Limb (tissue), 2 donors: ENCODE results near the gene ELAVL3.
"Not testable (repeated sequence)": the region's sequence is repeated elsewhere in the genome, so short reads cannot be mapped to it uniquely, and the experiment has no call there.

ENCODE experiments used
- DNase-seq, 2 donors: peaks; one replicate each; pipeline ENCODE4 v3.0.0-alpha.2; 2016; ENCODE audit errors: extremely low spot score in 2 of 2

Gene ELAVL3

DNA sequence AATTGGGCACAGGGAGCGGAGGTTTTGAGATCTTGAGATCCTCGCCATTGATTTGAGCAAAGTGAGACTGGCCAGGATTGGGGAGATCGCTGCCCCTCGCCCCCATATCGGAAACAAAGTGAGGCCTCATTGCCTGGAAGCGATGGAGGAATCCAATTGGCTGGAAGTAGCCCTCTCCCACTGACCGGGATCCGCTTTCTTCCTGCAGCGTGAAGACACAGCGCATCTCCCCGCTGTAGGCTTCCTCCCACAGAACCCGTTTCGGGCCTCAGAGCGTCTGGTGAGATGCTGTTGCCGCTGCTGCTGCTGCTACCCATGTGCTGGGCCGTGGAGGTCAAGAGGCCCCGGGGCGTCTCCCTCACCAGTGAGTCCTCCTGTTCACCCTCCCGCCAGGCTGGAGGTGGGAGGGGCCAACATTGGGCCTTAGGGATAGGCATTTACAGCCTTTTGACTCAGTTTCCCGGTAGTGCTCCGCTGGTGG lies 45.0 kb downstream of the ELAVL3 start:
- no peak for DNase-seq

DNA sequence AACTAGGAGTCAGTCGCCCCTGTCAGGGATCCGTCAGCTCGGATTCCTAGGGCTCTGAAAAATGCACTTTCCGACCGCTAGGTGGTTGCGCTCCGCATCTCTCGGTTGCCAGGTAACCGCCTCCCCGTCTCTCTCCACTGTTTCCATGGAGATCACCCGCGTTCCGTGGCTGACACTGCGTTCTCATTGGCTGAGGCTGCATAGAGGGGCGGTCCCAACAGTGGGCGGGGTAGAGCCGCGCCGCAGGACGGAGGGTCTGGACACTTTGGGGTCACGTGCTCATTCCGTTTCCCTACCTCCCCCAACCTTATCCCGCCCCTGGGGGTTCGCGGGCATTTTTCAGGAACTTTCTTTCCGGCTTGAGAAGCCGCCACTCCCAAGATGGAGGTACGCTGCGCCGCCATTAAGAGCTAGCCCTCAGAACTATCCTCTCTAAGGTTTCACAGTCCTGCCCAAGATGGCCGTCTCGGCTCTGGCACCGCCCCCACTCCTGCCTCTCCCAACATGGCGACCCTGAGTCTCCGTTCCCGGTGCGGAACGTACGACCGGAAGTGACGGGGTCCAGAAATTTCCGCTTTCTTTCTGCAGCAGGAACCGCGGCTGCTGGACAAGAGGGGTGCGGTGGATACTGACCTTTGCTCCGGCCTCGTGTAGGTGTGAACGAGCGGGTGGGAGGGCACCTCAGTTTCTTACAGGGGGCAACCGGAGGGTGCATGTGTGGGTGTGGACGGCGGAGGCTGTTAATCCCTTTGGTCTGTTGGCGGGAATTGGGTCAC lies 45.6 kb downstream of the ELAVL3 start, which contains the start of the genes ODAD3 and PRKCSH:
Gene ODAD3 (minus strand): TSS at position 65 of the 776 bp plus-strand sequence. CDS start 105 bp downstream, outside the sequence.
Gene PRKCSH (plus strand): TSS at position 579 of the 776 bp plus-strand sequence. CDS start 483 bp downstream, outside the sequence.
- DNase-seq: peak; percentile 99 to 100

DNA sequence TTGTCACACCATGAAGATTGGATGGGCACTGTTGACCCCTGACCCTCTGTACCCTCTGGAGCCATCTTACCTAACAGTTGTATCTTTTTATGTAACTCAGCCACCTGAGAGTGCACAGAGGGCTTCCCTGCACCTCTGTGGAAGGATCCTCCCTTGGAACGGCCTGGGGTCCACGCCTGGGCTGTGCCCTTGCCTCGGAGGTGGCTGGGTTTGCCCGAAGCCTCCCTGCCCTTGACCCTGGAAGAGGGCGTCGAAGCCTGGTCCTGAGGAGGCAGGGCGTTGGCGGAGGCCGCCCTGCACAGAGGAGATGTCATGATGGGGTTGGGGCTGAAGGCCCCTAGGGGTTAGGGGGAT lies 46.2 kb downstream of the ELAVL3 start:
- DNase-seq: no peak

DNA sequence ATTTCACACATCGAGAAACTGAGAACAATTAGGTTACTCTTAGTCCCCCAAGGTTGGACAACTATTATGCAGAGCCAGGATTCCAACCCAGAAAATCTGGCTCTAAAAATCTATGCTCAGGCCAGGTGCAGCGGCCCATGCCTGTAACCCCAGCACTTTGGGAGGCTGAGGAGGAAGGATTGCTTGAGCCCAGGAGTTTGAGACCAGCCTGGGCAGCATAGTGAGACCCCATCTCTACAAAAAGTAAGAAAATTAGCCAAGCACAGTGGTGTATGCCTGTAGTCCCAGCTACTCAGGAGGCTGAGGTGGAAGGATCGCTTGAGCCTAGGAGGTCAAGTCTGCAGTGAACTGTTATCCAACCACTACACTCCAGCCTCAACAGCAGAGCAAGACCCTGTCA lies 47.3 kb downstream of the ELAVL3 start:
- not testable (repeated sequence) for DNase-seq

DNA sequence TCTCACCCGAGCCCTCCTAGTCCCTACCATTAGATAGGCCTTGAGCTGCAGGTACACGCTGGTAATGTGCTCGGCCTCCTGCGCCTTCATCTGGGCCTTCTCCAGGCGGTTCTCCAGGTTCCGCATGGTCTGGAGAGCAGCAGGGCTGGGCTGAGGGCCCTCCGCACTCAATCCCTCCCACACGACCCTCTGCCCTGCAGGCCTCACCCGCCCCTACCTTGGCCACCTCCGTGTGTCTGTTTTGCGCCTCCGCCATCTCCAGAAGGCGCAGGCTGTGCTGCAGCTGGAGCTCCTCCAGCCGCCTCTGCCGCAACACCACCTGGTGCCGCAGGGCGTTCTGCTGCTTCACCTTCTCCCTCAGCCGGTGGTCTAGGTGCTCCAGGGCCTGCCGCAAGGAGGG lies 54.2 kb downstream of the ELAVL3 start:
- DNase-seq: no peak

DNA sequence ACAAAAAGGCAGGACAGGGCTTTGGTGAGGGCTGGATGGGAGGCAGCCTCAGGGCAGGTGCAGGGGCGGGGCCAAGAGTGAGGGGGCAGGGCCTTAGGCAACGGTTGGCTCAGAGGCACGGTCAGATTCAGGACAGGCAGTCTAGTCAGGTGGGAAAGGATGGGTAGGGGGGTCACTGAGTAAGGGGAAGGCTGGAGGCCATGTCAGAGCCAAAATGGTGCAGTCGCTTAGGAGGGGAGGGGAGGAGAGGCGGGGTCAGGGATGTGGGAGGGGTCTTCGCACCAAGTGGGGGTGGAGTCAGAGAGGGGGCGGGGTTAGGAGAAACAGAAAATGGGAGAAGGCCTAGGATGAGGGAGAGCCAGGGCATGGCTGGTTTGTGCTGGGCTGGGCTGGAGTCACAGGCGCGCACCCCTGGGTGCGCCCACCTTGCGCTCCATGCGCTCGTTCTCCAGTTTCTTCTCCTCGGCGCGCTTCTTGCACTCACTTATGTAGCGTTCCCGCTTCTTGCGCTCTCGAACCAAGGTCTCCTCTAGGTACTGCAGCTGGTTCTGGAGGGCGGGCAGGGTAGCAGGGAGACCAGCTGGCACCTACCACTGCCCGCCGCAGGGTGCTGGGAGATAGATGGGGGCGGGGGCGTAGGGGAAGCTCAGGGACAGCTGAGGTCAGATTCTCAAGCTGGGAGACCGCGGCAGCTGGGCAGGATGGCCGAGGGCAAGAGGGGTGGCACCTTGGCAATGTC lies 55.0 kb downstream of the ELAVL3 start:
- DNase-seq: no peak

DNA sequence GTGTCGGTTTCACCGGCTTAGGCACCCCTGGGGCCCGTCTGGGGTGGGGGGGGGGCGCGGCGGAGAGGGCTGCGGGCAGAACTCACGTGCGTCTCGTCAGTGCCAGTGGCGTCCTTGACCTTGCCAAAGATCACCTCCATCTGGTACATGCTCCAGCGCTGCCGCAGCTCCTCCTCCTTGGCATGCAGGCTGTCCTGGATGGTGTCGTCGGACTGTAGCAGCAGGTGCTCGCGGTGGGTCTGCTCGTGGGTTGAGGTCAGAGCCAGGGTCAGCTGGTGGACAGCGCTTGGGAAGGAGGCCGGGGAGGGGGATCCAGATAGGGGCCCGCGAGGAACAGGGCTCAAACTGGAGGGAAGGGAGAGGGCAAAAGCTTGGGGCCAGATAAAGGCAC lies 57.1 kb downstream of the ELAVL3 start:
- no peak for DNase-seq

DNA sequence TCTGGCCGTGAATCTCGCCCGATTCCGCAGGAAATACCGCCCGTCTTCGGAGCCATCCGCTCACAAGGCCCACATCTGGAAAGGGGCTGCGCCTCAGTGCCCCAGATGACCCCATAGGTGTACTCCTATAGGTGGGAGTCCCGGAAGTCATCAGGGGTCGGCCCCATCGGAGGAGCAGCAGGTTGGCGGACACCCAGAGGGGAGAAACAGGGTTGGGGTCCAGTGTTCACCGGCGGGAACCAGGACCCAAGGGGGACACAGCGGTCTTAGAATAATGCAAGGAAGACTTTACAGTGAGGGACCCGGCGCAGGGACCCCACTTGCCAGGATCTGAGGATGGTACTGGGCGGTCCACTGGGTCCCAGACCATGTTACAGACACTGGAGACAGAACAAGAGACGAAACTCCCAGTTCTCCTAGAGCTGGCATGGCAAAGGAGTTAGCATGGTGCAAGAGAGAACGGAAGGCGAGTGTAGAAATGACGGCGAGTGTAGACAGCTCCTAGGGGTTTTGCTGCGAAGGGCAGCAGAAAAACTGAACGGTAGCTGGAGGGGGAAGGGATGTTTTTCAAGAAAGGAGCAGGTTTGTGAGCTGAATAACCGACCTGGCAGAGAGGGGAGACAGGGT lies 57.6 kb downstream of the ELAVL3 start:
- DNase-seq: no peak

DNA sequence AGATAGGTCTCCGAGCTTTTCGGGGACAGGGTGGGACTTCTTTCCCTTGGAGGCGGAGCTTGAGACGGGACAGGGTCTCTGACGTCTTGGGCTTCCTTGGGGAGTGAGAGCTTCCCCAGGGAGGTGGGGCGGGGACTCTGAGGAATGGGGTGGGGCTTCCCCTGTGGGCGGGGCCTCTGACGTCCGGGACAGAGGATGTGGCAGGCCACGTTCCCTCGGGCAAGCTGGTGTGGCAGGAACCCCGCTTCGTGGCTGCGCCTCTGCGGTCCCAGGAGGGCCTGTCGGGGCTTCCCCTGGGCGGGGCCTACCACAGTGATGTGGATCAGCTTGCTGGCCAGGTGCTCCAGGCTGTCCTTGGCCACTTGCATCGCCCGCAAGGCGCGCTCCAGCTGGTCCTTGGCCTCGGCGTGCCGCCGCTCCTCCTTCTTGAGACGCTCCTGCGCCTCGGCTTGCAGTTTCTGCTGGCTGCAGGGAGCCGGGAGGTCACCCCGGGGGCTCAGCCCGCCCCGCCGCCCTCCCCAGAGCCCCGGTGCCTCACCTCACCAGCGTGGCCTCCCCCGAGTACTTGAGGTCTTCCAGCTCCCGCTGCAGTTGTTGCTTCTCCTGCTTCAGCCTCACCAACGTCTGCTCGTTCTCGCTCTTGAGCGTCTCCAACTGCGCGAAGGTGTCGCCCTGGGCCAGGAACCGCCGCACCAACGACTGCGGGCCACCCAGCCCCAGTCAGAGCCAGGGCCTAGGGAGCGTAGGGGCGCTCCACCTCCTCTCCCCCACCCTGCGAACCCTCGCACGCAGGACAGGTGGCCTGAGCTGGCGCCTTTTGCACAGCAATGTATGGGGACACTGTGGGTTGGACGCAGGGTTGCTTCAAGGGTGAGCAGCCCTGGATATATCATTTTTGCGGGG lies 58.4 kb downstream of the ELAVL3 start:
- DNase-seq: peak in 1 of 2 donors; percentile 60

DNA sequence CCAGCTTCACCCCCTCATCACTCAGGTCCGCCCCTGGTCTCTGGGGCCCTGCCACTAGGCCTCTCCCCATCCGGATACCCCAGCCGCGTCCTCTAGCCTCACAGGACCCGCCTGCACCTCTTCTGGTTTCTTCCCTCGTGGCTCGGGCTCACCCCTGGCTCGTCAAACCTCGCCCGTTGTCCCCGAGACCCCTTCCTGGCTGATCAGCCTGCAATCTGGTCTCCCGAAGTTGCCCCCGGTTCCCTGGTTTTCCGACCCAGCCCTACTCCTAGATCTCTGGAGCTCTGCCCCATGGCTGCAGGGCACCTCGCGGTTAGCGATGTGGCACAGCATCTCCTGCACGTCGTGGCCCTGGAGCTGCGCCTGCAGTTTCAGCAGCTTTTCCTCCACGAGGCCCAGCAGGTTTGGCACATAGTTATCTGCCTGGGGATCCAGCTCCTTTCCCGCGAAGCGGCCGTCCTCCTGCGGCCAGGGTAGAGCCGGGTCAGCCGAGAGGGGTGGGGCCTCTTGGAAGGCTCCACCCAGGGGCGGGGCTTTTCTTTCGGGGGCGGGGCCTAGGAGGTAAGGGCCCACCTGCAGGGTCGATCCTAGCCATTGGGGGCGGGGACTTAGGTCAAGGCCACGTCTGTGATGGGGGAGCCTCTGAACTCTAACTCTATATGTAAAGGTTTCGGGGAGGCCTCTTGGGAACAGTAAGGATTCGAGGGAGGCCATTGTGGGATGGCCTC lies 59.3 kb downstream of the ELAVL3 start:
- DNase-seq: no peak

DNA sequence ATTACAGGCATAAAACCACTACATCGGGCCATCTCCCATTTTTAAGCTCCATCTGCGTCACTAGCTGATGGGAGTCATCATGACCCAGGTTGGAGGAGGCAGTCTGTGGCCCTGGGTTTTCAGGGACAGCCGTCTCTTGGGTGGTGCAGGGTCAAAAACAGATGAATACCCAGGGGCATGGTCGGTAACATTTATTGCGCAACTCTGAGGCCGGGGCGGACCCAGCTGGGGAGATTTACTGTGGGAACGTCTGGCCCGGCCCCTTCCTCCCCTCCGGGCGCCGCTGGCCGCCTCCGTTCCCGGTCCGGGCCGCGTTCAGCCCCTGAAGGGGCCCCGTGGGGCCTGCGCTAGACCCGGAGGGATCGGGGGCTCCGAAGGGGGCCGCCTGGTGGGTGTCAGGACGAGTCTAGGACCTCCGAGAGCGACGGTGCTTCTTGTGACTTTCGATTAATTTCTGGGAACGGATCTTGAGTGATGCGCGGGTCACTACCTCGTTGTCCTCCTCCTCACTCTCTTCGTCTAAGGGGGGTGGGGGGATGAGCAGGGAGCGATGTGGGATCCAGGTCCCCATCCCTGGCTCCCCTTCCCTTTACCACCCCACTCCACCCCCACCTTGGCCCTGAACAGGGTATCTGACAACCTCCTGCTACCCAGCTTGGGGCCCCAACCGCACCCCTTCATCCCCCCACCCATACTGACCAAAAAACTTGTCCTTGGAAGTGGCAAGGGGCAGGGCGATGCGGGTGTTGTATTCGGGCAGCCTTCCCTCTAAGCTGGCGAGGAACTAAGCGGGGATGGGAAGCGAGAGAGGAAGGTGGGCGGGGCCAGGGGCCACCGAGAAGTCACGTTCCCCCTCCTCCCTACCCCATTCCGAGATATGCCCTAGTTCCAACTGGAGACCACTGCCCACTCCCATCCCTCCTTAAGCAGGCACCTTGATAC lies 60.1 kb downstream of the ELAVL3 start:
- peak in 1 of 2 donors; percentile 55 for DNase-seq

DNA sequence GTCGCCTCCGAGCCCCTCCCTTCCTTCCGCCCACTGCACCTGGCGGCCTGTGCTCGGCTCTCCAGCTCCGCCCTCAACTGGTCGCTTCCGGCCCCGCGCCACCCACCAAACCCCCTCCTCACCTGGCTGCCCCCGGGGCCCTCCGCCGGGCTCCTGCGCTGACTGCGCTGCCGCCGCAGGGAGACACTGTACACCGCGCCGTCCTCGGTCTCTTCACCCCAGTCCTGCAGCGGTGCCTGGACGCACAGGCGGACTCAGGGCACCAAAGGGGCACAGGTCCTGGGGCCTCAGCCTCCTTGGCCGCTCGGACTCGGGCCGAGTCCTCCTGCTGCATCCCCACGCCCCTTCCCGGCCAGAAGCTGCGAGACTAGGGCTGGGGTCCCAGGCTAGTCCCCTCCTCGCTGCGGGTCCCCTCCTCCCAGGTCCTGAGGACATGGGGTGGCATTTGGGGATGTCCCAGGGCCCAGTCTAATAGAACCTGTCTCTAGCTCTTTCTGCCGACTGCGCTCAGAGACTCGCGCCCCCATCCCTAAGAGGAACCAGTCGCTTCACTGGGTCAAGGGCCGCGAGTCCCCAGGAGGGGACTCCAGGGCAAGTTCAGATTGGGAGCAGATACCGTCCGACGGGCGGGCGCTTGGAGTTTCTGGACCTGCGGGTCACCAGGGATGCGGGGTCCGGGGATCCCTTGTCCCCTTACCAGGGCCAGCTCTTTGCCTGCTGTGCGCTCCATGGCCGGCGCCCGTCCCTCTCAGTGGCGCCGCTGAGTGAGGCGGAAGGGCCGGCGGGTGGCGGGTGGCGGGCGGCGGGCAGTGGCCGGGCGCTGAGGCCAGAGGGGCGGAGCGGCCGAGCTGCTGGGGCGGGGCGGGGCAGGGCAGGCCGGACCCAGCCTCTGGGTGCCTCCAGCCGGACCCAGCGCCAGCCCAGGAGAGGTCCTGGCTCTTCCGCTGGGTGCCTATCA lies 62.0 kb downstream of the ELAVL3 start, which contains the start of gene RGL3:
Gene RGL3 (minus strand): TSS at position 766 of the 958 bp plus-strand sequence. CDS start 36 bp downstream, at position 730.
- no peak for DNase-seq

DNA sequence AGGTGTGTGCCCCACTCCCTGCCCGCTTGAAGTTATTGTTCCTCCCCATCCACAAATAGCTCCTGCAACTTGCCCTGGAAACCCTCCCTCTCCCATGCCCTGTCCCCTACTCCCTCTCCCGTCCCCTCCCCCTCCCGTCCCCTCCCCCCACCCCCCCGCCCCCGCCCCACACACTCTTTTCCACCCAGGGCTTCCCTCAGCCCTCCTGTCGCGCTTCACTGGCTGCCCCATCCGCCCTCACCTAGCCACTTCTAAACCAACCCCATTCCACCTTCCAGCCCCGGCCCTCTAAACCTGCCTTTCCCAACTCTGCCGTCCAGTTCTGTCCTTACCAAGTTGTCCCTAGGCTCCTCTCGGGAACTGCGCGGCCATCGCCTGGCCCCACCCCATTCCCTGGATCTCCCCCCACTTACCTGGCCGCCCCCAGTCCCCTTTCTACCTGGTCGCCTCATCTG lies 62.7 kb downstream of the ELAVL3 start:
- DNase-seq: no peak

DNA sequence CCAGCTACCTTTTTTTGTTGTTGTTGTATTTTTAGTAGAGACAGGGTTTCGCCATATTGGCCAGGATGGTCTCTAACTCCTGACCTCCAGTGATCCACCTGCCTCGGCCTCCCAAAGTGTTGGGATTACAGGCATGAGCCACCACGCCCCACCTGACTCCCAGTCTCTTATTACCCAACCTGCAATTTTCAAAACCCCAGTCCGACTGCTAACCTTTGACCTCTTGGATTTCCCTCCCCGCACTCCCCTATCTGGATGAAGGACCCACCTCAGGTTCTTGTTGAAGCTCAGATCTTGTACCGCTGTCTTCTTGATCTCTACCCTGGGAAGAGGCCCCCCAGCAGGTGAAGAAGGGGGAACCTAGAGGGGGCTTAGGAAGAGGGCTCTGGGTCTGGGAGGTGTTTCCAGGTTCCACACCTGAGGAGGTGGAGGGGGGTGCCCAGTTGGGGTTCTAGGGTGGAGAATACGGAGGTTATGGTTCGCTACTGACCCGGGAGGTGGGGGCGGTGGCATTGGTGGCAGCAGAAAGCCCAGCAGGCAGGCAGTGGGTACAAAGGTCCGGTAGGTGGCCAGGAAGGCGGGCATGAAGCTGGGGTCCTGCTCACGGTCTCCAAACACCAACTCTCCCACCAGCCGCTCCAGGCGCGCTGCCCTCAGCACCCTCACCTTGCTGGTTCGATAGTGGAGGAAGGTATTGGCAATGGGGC lies 64.3 kb downstream of the ELAVL3 start:
- no peak for DNase-seq

DNA sequence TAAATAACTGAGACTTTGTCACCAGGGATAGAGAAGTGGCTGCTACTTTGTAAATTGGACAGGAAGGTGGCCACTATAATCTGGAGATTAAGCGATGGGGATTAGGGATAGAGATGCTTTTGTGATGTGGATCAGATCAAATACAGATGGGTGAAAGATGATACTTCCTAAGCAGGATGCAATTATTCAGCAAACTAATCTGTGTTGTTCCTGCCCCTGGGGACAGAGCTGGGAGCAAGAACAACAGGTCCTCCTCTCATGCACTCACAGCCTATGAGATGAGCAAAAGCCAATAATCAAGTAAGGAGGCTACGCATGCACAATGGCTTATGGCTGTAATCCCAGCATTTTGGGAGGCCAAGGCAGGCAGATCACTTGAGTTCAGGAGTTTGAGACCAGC lies 66.3 kb downstream of the ELAVL3 start:
- DNase-seq: no peak

DNA sequence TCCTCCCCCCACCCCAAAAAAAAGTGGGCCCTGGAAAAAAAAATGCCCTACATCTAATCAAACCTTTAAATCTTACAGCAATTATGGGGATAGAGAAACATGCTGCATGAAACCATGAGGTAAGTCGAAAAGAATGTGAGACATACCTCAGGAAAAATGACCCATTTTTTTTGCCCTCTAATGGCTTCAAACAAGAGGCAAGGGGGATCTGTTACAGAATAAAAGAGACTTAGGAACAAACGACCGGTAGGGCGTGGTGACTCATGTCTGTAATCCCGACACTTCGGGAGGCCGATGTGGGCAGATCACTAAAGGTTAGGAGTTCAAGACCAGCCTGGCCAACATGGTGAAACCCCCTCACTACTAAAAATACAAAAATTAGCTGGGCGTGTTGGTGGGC lies 70.2 kb downstream of the ELAVL3 start:
- no peak for DNase-seq

DNA sequence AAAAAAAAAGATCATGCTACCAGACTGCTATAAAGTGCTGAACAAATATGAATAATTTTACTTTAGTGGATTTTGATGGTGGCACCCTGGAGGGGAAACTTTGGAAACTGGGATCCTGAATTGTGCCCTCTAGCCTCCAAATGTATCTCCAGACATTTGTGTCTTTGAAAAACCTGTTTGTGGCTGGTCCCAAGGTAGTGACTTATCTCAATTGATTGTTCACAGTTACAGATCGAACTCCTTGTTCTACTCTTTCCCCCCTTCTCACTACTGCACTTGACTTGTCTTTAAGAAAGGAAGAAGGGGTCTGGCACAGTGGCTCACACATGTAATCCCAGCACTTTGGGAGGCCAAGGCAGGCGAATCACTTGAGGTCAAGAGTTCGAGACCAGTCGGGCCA lies 72.3 kb downstream of the ELAVL3 start:
- no peak for DNase-seq
